HCT116 (cell line): ENCODE data around the gene ACTN4. TPM values are rescaled to one million over a fixed set of nuclear protein-coding genes. Genes with fewer than 3 reads are reported as not detected.

Experiments
- ATAC-seq: fragments of 200-7000 bp; cut with Tn5 transposase; 2 replicates; pipeline ENCODE4 v1.9.1; 2020; ENCODE audit warnings: mild to moderate bottlenecking, moderate library complexity
- BruUV-seq: library from RNA; stranded (reverse); fragments of 400-500 nt; replicated peaks from 2 replicates; lab custom pipeline; 2021; lab: Mats Ljungman, UMichigan
- CTCF ChIA-PET: fragments of 300-600 bp; sonication (Branson Sonifier 250); formaldehyde crosslinking; loops from one replicate; lab custom pipeline; 2021; ENCODE audit warnings: antibody characterized with exemption; lab: Charles Lee
- POLR2A ChIA-PET: fragments of 300-600, 350-600 bp; sonication (Branson Sonifier 250); formaldehyde crosslinking; loops from one replicate; lab custom pipeline; 2021; ENCODE audit warnings: antibody characterized with exemption; lab: Charles Lee
- RAD21 ChIA-PET, 2 experiments: fragments of 300-600 bp; sonication (Branson Sonifier 250); formaldehyde crosslinking; loops; one replicate each; lab custom pipeline; 2023; ENCODE audit warnings: low total read pairs in 2 of 2; ENCODE audit not compliant: uncharacterized antibody in 2 of 2, unreplicated experiment in 2 of 2, low non-redundant PET in 1 of 2; lab: Charles Lee
- DNase-seq: peaks from one replicate; pipeline ENCODE4 v3.0.0-alpha.2; 2010; ENCODE audit warnings: low read depth, low spot score
- H2AFZ ChIP-seq: fragments of 200-600 bp; shearing (Covaris generic), sonication (generic); 2 replicates; pipeline ENCODE4 v1.6.1; 2017; ENCODE audit warnings: low read depth, mixed run types, mixed read lengths, antibody characterized with exemption, low read length; ENCODE audit not compliant: poor library complexity, severe bottlenecking
- H3K27ac ChIP-seq: 2 replicates; pipeline ENCODE4 v1.5.1; 2012; ENCODE audit warnings: low read depth, low read length
- H3K27me3 ChIP-seq: fragments of 200-600 bp; sonication (generic); 2 replicates; pipeline ENCODE4 v1.6.1; 2016; ENCODE audit warnings: mixed run types, low read length, mixed read lengths; ENCODE audit not compliant: insufficient read depth
- H3K36me3 ChIP-seq, 2 experiments: fragments of 200-500 bp in 1 of 2; fragments of 200-600 bp in 1 of 2; sonication (Bioruptor generic) in 1 of 2; sonication (generic) in 1 of 2; 2 replicates each; pipeline versions ENCODE4 v1.5.1 to v1.6.1; 2014 to 2016; ENCODE audit warnings: low read length in 2 of 2, inconsistent platforms in 1 of 2, mixed read lengths in 1 of 2, mixed run types in 1 of 2; ENCODE audit not compliant: insufficient read depth in 2 of 2, control insufficient read depth in 1 of 2
- H3K4me1 ChIP-seq, 2 experiments: fragments of 200-600 bp in 1 of 2; sonication (generic) in 1 of 2; 2 replicates each; pipeline versions ENCODE4 v1.5.1 to v1.6.1; 2012 to 2017; ENCODE audit warnings: low read length in 2 of 2, inconsistent platforms in 1 of 2, mild to moderate bottlenecking in 1 of 2, mixed read lengths in 1 of 2, mixed run types in 1 of 2, moderate library complexity in 1 of 2; ENCODE audit not compliant: insufficient read depth in 2 of 2, control insufficient read depth in 1 of 2
- H3K4me2 ChIP-seq: fragments of 200-600 bp; sonication (generic); 2 replicates; pipeline ENCODE4 v1.6.1; 2017; ENCODE audit warnings: mixed run types, low read length, mixed read lengths
- H3K4me3 ChIP-seq, 2 experiments: fragments of 200-600 bp in 1 of 2; sonication (generic) in 1 of 2; replicated peaks in 1 of 2; 2 replicates each; pipeline ENCODE4 v1.5.1; 2011 to 2016; ENCODE audit warnings: low read length in 2 of 2, control low read depth in 1 of 2, low read depth in 1 of 2, mild to moderate bottlenecking in 1 of 2, mixed read lengths in 1 of 2, mixed run types in 1 of 2
- H3K79me2 ChIP-seq: fragments of 200-600 bp; sonication (generic); 2 replicates; pipeline ENCODE4 v1.6.1; 2017; ENCODE audit warnings: mild to moderate bottlenecking, mixed run types, low read length, moderate library complexity, mixed read lengths; ENCODE audit not compliant: insufficient read depth
- H3K9ac ChIP-seq: fragments of 200-600 bp; sonication (generic); 2 replicates; pipeline ENCODE4 v1.6.1; 2016; ENCODE audit warnings: low read length, mixed read lengths
- H3K9me2 ChIP-seq: fragments of 200-600 bp; sonication (generic), shearing (Covaris generic); 2 replicates; pipeline ENCODE4 v1.6.1; 2017; ENCODE audit warnings: mixed run types, mild to moderate bottlenecking, moderate library complexity; ENCODE audit not compliant: insufficient read depth
- H3K9me3 ChIP-seq, 2 experiments: fragments of 200-500 bp in 1 of 2; fragments of 200-600 bp in 1 of 2; sonication (Bioruptor generic) in 1 of 2; sonication (generic) in 1 of 2; 2 replicates each; pipeline ENCODE4 v1.6.1; 2014 to 2017; ENCODE audit warnings: low read length in 2 of 2, mixed read lengths in 2 of 2, inconsistent platforms in 1 of 2, low read depth in 1 of 2, mild to moderate bottlenecking in 1 of 2, mixed run types in 1 of 2, moderate library complexity in 1 of 2; ENCODE audit not compliant: control insufficient read depth in 1 of 2, insufficient read depth in 1 of 2
- H4K20me1 ChIP-seq: fragments of 200-600 bp; sonication (generic), shearing (Covaris generic); 2 replicates; pipeline ENCODE4 v1.6.1; 2017; ENCODE audit warnings: mixed run types, mild to moderate bottlenecking, moderate library complexity; ENCODE audit not compliant: insufficient read depth
- CEBPB ChIP-seq: IDR thresholded peaks from 2 replicates; pipeline ENCODE4 v1.6.1; 2012; ENCODE audit warnings: low read depth
- FOSL1 ChIP-seq: IDR thresholded peaks from 2 replicates; pipeline ENCODE4 v1.6.1; 2012; ENCODE audit warnings: low read depth
- POLR2AphosphoS5 ChIP-seq: IDR thresholded peaks from 2 replicates; pipeline ENCODE4 v1.6.1; 2011; ENCODE audit warnings: mild to moderate bottlenecking, low read depth, low read length, moderate library complexity
- RAD21 ChIP-seq: IDR thresholded peaks from 2 replicates; pipeline ENCODE4 v1.6.1; 2012; ENCODE audit warnings: low read depth, mild to moderate bottlenecking
- YY1 ChIP-seq: IDR thresholded peaks from 2 replicates; pipeline ENCODE4 v1.6.1; 2011; ENCODE audit warnings: low read length, low read depth, moderate library complexity, mild to moderate bottlenecking; ENCODE audit not compliant: insufficient replicate concordance; ENCODE audit errors: extremely low read depth
- intact Hi-C: fragments of 100-400 bp; cut with micrococcal nuclease; formaldehyde crosslinking; loops from 2 replicates; pipeline ENCODE4 v1.10.0; 2022
- total RNA-seq: library from RNA; stranded (reverse); gene quantifications from one replicate; pipeline ENCODE4 v1.2.1, GENCODE V29; 2021; ENCODE audit not compliant: unreplicated experiment
- TF ChIP-seq, protein P1 (sequence below): IDR thresholded peaks from 2 replicates; pipeline ENCODE4 v1.6.1; 2012

Gene ACTN4
- total RNA-seq, 1 experiment from 2014 or later: 651 TPM

GRCh38 chr19:38726284-38726673 is 78.8 kb downstream of the ACTN4 start:
- Histone ChIP-seq H3K27ac (no peak overlapping the region), H3K79me2 (peaks cover 8% of the 10 kb centered on the region; the same call in 1 of the 2 replicates), H3K36me3 (peaks cover 22 to 78% of the 10 kb centered on the region in 2 experiments; a peak in 3 of 4 replicates), H4K20me1 (no peaks in the 10 kb centered on the region), H3K27me3 (no peaks in the 10 kb centered on the region), H3K4me3 (no peak overlapping the region), H3K9me3 (no peaks in the 10 kb centered on the region), H3K9ac (no peak overlapping the region), H2AFZ (no peak overlapping the region), H3K4me1 (peaks cover 0 to 6% of the 10 kb centered on the region in 2 experiments; a peak in 1 of 4 replicates), H3K9me2 (no peaks in the 10 kb centered on the region), H3K4me2 (no peak overlapping the region)
- intact Hi-C loops: no loop called here
- DNase-seq: no peak
- TF ChIP-seq FOSL1: no peak
- 0 out of 2 replicates have a peak, but pooled peaks have one; percentile 14 for TF ChIP-seq POLR2AphosphoS5
- ATAC-seq: no peak
- RAD21 ChIA-PET: no interaction called here
- POLR2A ChIA-PET: no interaction called here
- no TSS peak for BruUV-seq
- CTCF ChIA-PET: no interaction called here

DNA sequence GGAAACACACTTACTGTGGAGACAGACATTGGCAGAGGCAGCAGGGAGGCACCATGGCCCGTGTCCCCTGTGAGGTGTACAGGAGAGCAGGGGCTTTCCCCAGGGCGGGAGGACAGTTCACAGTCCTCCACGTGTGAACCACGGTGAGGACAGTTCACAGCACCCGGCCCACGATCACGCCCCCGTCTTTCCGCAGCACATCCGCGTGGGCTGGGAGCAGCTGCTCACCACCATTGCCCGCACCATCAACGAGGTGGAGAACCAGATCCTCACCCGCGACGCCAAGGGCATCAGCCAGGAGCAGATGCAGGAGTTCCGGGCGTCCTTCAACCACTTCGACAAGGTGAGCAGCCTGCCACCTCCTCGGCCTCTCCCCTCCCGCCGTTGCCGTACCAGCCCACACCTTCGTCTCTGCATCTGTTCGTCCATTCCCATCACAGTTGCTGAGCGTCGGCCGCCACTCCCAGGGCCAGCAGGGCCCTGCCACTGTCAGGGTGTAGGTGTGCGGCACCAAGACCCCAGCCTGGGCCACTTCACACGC is 79.4 kb downstream of the ACTN4 start:
- Histone ChIP-seq H3K79me2 (peaks cover 8% of the 10 kb centered on the region; the same call in 1 of the 2 replicates), H3K9ac (no peak overlapping the region)
- no peak for ATAC-seq
- TF ChIP-seq YY1: no peak
- TF ChIP-seq POLR2AphosphoS5: 0 out of 2 replicates have a peak, but pooled peaks have one; percentile 11
- no peak for TF ChIP-seq CEBPB
- TF ChIP-seq, protein P1, sequence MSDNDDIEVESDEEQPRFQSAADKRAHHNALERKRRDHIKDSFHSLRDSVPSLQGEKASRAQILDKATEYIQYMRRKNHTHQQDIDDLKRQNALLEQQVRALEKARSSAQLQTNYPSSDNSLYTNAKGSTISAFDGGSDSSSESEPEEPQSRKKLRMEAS: no peak
- no peak for TF ChIP-seq RAD21
- TF ChIP-seq, all 23 proteins: peak for 1
- no peak overlapping the region for H3K4me3 ChIP-seq
- POLR2A ChIA-PET: no interaction called here
- 0 out of 2 replicates have a peak, but pooled peaks cover 3% of the 10 kb centered on the region for H4K20me1 ChIP-seq
- H3K27me3 ChIP-seq: no peaks in the 10 kb centered on the region
- H3K27ac ChIP-seq: no peak overlapping the region
- RAD21 ChIA-PET: no interaction called here
- DNase-seq: no peak
- H2AFZ ChIP-seq: no peak overlapping the region
- BruUV-seq: no TSS peak
- H3K4me1 ChIP-seq: peaks cover 2 to 12% of the 10 kb centered on the region in 2 experiments; a peak in 2 of 4 replicates
- no peaks in the 10 kb centered on the region for H3K9me3 ChIP-seq
- CTCF ChIA-PET: no interaction called here
- H3K4me2 ChIP-seq: no peak overlapping the region
- no peaks in the 10 kb centered on the region for H3K9me2 ChIP-seq
- intact Hi-C loops: no loop called here
- H3K36me3 ChIP-seq: peaks cover 24 to 78% of the 10 kb centered on the region in 2 experiments; a peak in 3 of 4 replicates
